Measurements from ENCODE around the gene NRG3.

DNA sequence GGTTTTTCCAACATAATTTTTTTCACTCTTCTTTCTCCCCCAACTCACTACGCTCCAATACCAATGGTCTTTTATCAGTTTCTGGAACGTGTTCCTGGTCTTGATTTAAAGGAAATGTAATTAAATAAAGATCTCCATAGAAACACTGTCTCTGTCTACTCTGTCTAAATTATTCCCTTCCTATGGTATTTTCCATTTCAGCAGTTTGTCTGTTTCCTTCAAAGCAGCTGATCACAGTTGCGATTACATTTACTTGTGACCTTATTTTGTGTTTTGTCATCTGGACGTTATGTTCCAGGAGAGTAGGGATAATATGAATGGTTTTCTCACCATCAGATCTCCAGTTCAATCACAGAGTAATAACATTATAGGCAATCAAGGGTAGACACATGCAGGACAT, 359.2 kb downstream of the NRG3 start:
- TF ChIP-seq POLR2A (IDR thresholded peaks at IDR 0.05) (no peak), EP300 (IDR thresholded peaks at IDR 0.05) (no peak)

Measured in tibial nerve (tissue), 3 donors.